ENCODE results near the gene GALNT10.

GRCh38 chr5:154442801-154443200 lies 252.3 kb downstream of the GALNT10 start:
- TF ChIP-seq EZH2phosphoT487 (IDR thresholded peaks at IDR 0.05; ENCODE audit: borderline replicate concordance, low read length) (no peak), CTCF (IDR thresholded peaks at IDR 0.05; ENCODE audit: low read depth, low read length, poor library complexity, severe bottlenecking) (no peak)
